K562 (cell line): ENCODE results near the gene CETN2. TPM values are rescaled to one million over a fixed set of nuclear protein-coding genes. Genes with fewer than 3 reads are reported as not detected.

ENCODE experiments used
- ATAC-seq: fragments of 200-7000 bp; cut with Tn5 transposase; 3 replicates; pipeline ENCODE4 v1.9.1; 2020; ENCODE audit warnings: moderate library complexity
- BruUV-seq: library from RNA; stranded (reverse); fragments of 400-500 nt; replicated peaks from 2 replicates; lab custom pipeline; 2021; lab: Mats Ljungman, UMichigan
- CTCF ChIA-PET: fragments of 300-600 bp; formaldehyde crosslinking; extraction: SDS; loops from one replicate; lab custom pipeline; 2021; ENCODE audit warnings: low intra/inter-chr PET ratio; lab: Yijun Ruan, JAX
- POLR2A ChIA-PET: fragments of 300-600, 350-650 bp; sonication (Branson Sonifier 250); formaldehyde crosslinking; extraction: SDS; loops from one replicate; lab custom pipeline; 2021; ENCODE audit warnings: antibody characterized with exemption, inconsistent platforms; lab: Yijun Ruan, JAX
- DNase-seq, 4 experiments: peaks; one replicate each; pipeline versions ENCODE4 v3.0.0 to v3.0.0-alpha.2; 2011 to 2018; ENCODE audit warnings: low spot score in 3 of 4, mixed read lengths in 3 of 4; ENCODE audit errors: extremely low read depth in 1 of 4
- FAIRE-seq: peaks from 2 replicates; lab custom pipeline; 2011; peaks lifted over from hg19 to GRCh38; lab: Jason Lieb, UNC
- H2AFZ ChIP-seq: 2 replicates; pipeline ENCODE4 v1.6.0; 2011; ENCODE audit warnings: low read depth, low read length, control low read depth, inconsistent platforms
- H3K27ac ChIP-seq: fragments of 200-600 bp; 3 replicates; pipeline ENCODE4 v1.8.0; 2011; ENCODE audit warnings: low read depth, mild to moderate bottlenecking, control low read depth, inconsistent platforms, low read length, moderate library complexity, mixed read lengths; ENCODE audit errors: extremely low read depth
- H3K27me3 ChIP-seq, 2 experiments: fragments of 300-600 bp in 1 of 2; 2 replicates in 1 of 2; 3 replicates in 1 of 2; pipeline versions ENCODE4 v1.6.0 to v1.8.0; 2011; ENCODE audit warnings: inconsistent platforms in 2 of 2, low read length in 2 of 2, mild to moderate bottlenecking in 1 of 2, mixed read lengths in 1 of 2, moderate library complexity in 1 of 2; ENCODE audit not compliant: control insufficient read depth in 2 of 2, insufficient read depth in 2 of 2
- H3K36me3 ChIP-seq: fragments of 300-600 bp; 3 replicates; pipeline ENCODE4 v1.8.0; 2011; ENCODE audit warnings: mild to moderate bottlenecking, low read length, inconsistent platforms; ENCODE audit not compliant: control insufficient read depth, insufficient read depth
- H3K4me1 ChIP-seq, 2 experiments: fragments of 200-600 bp in 1 of 2; replicated peaks in 1 of 2; 2 replicates in 1 of 2; 3 replicates in 1 of 2; pipeline versions ENCODE4 v1.5.1 to v1.8.0; 2011; ENCODE audit warnings: inconsistent platforms in 2 of 2, low read length in 2 of 2, mild to moderate bottlenecking in 1 of 2, mixed read lengths in 1 of 2, moderate library complexity in 1 of 2; ENCODE audit not compliant: control insufficient read depth in 2 of 2, insufficient read depth in 2 of 2
- H3K4me2 ChIP-seq: 2 replicates; pipeline ENCODE4 v1.6.1; 2011; ENCODE audit warnings: low read length, control low read depth, inconsistent platforms, mixed read lengths; ENCODE audit not compliant: insufficient read depth
- H3K4me3 ChIP-seq: fragments of 200-600 bp; sonication (generic), shearing (Covaris generic); 2 replicates; pipeline ENCODE4 v1.5.1; 2016; ENCODE audit warnings: control low read depth, inconsistent platforms
- H3K79me2 ChIP-seq: fragments of 200-600 bp; 3 replicates; pipeline ENCODE4 v1.8.0; 2011; ENCODE audit warnings: low read length, inconsistent platforms; ENCODE audit not compliant: control insufficient read depth, insufficient read depth
- H3K9ac ChIP-seq, 2 experiments: 2 replicates each; pipeline versions ENCODE4 v1.6.0 to v1.6.1; 2011; ENCODE audit warnings: low read depth in 2 of 2, low read length in 2 of 2, control low read depth in 1 of 2, inconsistent platforms in 1 of 2, mild to moderate bottlenecking in 1 of 2, mixed read lengths in 1 of 2; ENCODE audit not compliant: insufficient read depth in 1 of 2
- H3K9me1 ChIP-seq: one replicate; pipeline ENCODE4 v1.6.0; 2011; ENCODE audit warnings: inconsistent platforms, mild to moderate bottlenecking, low read length, moderate library complexity; ENCODE audit not compliant: control insufficient read depth, insufficient read depth
- H3K9me3 ChIP-seq: replicated peaks from 2 replicates; pipeline ENCODE4 v1.5.1; 2011; ENCODE audit warnings: low read depth, low read length, inconsistent platforms; ENCODE audit not compliant: control insufficient read depth, insufficient read depth
- H4K20me1 ChIP-seq: replicated peaks from 2 replicates; pipeline ENCODE4 v1.6.1; 2011; ENCODE audit warnings: low read length, inconsistent platforms, mixed read lengths; ENCODE audit not compliant: control insufficient read depth, insufficient read depth
- CBX1 ChIP-seq: sonication (generic); IDR thresholded peaks from 2 replicates; pipeline ENCODE4 v1.6.1; 2016; ENCODE audit warnings: antibody characterized with exemption, low read depth, mild to moderate bottlenecking
- CTBP1 ChIP-seq: fragments of 450-650 bp; IDR thresholded peaks from 2 replicates; pipeline ENCODE4 v1.6.1; 2016; ENCODE audit warnings: borderline replicate concordance
- EGR1 ChIP-seq: fragments of 450-650 bp; conservative IDR thresholded peaks from 2 replicates; pipeline ENCODE4 v1.6.1; 2017; ENCODE audit warnings: mild to moderate bottlenecking
- NCOA2 ChIP-seq, 2 experiments: fragments of 450-650 bp; IDR thresholded peaks; 2 replicates each; pipeline ENCODE4 v1.6.1; 2018; ENCODE audit warnings: mild to moderate bottlenecking in 2 of 2, moderate library complexity in 1 of 2; ENCODE audit not compliant: partially characterized antibody in 2 of 2
- NR2C2 ChIP-seq, 2 experiments: fragments of 200-800 bp in 1 of 2; sonication (Bioruptor generic) in 1 of 2; sonication (generic) in 1 of 2; formaldehyde crosslinking in 1 of 2; IDR thresholded peaks; 2 replicates each; pipeline versions ENCODE4 v1.6.1 to v1.8.0; 2016 to 2022; ENCODE audit warnings: mild to moderate bottlenecking in 1 of 2, missing compliant biosample characterization in 1 of 2, missing genetic modification characterization in 1 of 2, missing genetic modification reagents in 1 of 2
- RBBP5 ChIP-seq: fragments of 200-600 bp; sonication (generic); IDR thresholded peaks from 2 replicates; pipeline ENCODE4 v1.6.1; 2012; ENCODE audit warnings: borderline replicate concordance, mild to moderate bottlenecking, low read length, control low read depth, inconsistent platforms; ENCODE audit not compliant: insufficient read depth, poor library complexity, severe bottlenecking
- RFX7 ChIP-seq: fragments of 250-450 bp; sonication (Bioruptor Pico); IDR thresholded peaks from 2 replicates; pipeline ENCODE4 v1.5.1; 2021; ENCODE audit warnings: mild to moderate bottlenecking
- SETDB1 ChIP-seq: IDR thresholded peaks from one replicate; pipeline ENCODE4 v1.6.1; 2012; ENCODE audit warnings: low read length, control low read depth, inconsistent platforms
- ZNF175 ChIP-seq: fragments of 200-800 bp; sonication (Bioruptor generic); IDR thresholded peaks from 2 replicates; pipeline ENCODE4 v1.6.1; 2016; ENCODE audit warnings: low read depth, mild to moderate bottlenecking, missing genetic modification characterization, missing compliant biosample characterization
- WGBS: fragments of 100-300 bp; shearing (Covaris generic); methylation state at CpG from one replicate; pipeline ENCODE4 v1.1.6; 2016; ENCODE audit warnings: low coverage, mixed read lengths; ENCODE audit not compliant: insufficient coverage; ENCODE audit errors: missing lambda C conversion rate; 5-methylcytosine and 5-hydroxymethylcytosine counted together
- in situ Hi-C: fragments of 300-500 bp; cut with MboI; formaldehyde crosslinking; loops from 4 replicates; pipeline ENCODE4 v1.15.0; 2018; ENCODE audit warnings: inconsistent platforms, mixed read lengths
- intact Hi-C: fragments of 100-400 bp; cut with micrococcal nuclease; formaldehyde crosslinking; loops from 2 replicates; pipeline ENCODE4 v1.14.2; 2022
- polyA plus RNA-seq, 8 experiments: library from polyadenylated mRNA; depleted of rRNA in 4 of 8; stranded (reverse) in 5 of 8; unstranded in 3 of 8; fragments of >200 nt; fragmentation: Nextera tagmentation in 2 of 8; fragmentation: Illumina TruSeq in 1 of 8; extraction: Ambion mirVana in 2 of 8; extraction: Trizol in 1 of 8; gene quantifications; 2 replicates each; pipeline versions ENCODE4 v1.2.1 to v1.2.3, GENCODE V29; 2011 to 2014; ENCODE audit warnings: inconsistent platforms in 1 of 8, missing spikeins in 1 of 8
- total RNA-seq, 7 experiments: library from RNA; depleted of rRNA in 6 of 7; stranded (reverse); fragments of >200 nt in 6 of 7; fragmentation: Illumina TruSeq in 2 of 7; extraction: Trizol in 2 of 7; gene quantifications; 2 replicates each; pipeline versions ENCODE4 v1.2.1 to v1.2.3, GENCODE V29; 2011 to 2021; ENCODE audit warnings: low replicate concordance in 1 of 7

The CETN2 gene
- total and polyA plus RNA-seq, 9 of the 15 experiments (the other 6 are each of a cell fraction or from before 2014, with no cell fraction given), result 16.7 to 37.1 (median 27.6) TPM

DNA sequence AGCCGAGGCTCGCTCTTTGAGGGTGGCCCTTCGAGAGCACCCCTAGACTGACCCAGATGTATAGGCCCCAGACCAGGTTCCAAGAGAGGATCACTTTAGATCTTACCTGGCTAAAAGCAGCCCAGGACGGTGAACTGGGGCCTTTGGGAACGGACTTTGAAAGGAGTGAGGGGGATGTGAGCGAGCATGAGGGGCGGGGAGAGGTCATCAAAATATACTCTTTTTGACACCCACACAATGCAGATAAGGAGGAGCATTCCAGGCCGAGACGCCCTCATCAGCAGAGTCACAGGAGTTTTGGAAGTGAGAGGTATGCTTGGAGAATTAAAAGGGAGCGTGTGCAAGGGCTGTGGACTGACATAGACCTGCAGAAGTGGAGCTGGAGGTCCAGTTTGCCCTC, 834 bp upstream of the CETN2 start:
- Histone ChIP-seq H3K79me2 (peaks cover 42% of the 10 kb centered on the region), H3K9me1 (no peaks in the 10 kb centered on the region), H3K27ac (peak overlapping the region; percentile 82), H3K36me3 (peaks cover 42% of the 10 kb centered on the region; the same call in 2 of the 3 replicates), H4K20me1 (no peaks in the 10 kb centered on the region; the same call in 1 of the 2 replicates), H3K4me1 (peaks cover 12 to 14% of the 10 kb centered on the region in 2 experiments; a peak in 4 of 5 replicates), H3K4me3 (peak overlapping the region; percentile 62), H3K27me3 (no peaks in the 10 kb centered on the region), H3K9me3 (no peaks in the 10 kb centered on the region), H2AFZ (peak overlapping the region; percentile 81), H3K9ac (peak overlapping the region; percentile 85 to 99), H3K4me2 (peak overlapping the region; percentile 95)
- ChIA-PET CTCF (no interaction called here), POLR2A (no interaction called here)
- no peak for FAIRE-seq
- TF ChIP-seq CBX1, result no peak
- TF ChIP-seq EGR1, result peak; percentile 81
- peak; percentile 36 to 45 (median 40) for DNase-seq
- intact Hi-C loops (loop anchor here (10.0 kb wide), 1 partner anchor 83 kb away; no protein-coding TSS in a partner anchor), in situ Hi-C loops (no loop called here)
- 0% methylated on average over 7 of the region's 10 CpGs for WGBS
- BruUV-seq, result TSS peak; percentile 75
- ATAC-seq, result peak; percentile 1; the same call in 1 of the 3 replicates

DNA sequence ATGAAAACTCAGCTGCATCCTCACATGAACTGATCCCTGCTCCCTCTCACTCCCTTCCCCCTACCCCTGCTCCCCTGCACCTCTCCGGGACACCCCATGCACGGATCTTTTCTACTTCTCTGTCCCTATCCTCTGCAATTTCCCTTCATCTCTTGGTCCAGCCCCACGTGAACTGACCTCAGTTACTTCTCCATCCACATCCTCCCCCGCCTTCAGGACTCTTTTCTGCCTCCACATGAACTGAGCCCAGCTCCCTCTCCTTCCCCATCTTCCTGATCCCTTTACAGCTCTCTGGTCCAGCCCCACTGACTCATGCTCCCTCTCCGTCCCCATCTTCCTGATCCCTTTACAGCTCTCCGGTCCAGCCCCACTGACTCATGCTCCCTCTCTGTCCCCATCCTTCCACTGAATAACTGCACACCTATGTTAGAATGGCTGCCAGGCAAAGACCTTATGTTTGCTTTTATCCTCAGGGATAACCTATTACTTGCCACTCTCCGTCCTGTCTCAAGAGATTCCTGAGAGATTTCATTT, 5.6 kb downstream of the CETN2 start:
- intact Hi-C loops (no loop called here), in situ Hi-C loops (loop anchor here (5.0 kb wide), 1 partner anchor 1073 kb away; no protein-coding TSS in a partner anchor)
- BruUV-seq, result no TSS peak

More for the DNA sequence above, 5.6 kb downstream of the CETN2 start:
- no peak for ATAC-seq
- H3K9me3 ChIP-seq, result no peaks in the 10 kb centered on the region
- H3K27me3 ChIP-seq, result peaks cover 3 to 13% of the 10 kb centered on the region in 2 experiments; a peak in 4 of 5 replicates
- H3K36me3 ChIP-seq, result peaks cover 11% of the 10 kb centered on the region; the same call in 1 of the 3 replicates
- no peak overlapping the region for H3K4me2 ChIP-seq
- ChIA-PET CTCF (no interaction called here), POLR2A (interaction anchor here (0.6 to 0.9 kb wide), 3 partner anchors 9 to 850 kb away, joined by 3 read pairs; partner anchors contain the start of gene GABRE)
- no peak overlapping the region for H3K4me3 ChIP-seq
- H2AFZ ChIP-seq, result no peak overlapping the region
- H3K27ac ChIP-seq, result no peak overlapping the region
- FAIRE-seq, result no peak
- no peaks in the 10 kb centered on the region for H3K4me1 ChIP-seq
- WGBS, result 15% methylated on average over 7 of the region's 7 CpGs
- no peaks in the 10 kb centered on the region for H3K9me1 ChIP-seq
- no peaks in the 10 kb centered on the region for H3K79me2 ChIP-seq
- no peaks in the 10 kb centered on the region for H4K20me1 ChIP-seq
- TF ChIP-seq CTBP1 (no peak), ZNF175 (CRISPR knock-in tag) (no peak), SETDB1 (no peak), NCOA2 (IDR thresholded peaks at IDR 0.05; ENCODE audit: partially characterized antibody in 2 of 2) (no peak), RFX7 (CRISPR knock-in tag) (no peak), NR2C2 (CRISPR knock-in tag; IDR thresholded peaks at IDR 0.05) (no peak), NR2C2 (tag; IDR thresholded peaks at IDR 0.05) (no peak), RBBP5 (no peak)
- TF ChIP-seq, all 486 proteins: peak for 0
- DNase-seq, result no peak
- H3K9ac ChIP-seq, result no peak overlapping the region
